Germinal center (tissue), 1 donor: Measurements from ENCODE around the gene AR.

ENCODE experiments used
- DNase-seq: peaks from one replicate; pipeline ENCODE4 v3.0.0; 2012; ENCODE audit warnings: mixed read lengths, low spot score

Gene AR

DNA sequence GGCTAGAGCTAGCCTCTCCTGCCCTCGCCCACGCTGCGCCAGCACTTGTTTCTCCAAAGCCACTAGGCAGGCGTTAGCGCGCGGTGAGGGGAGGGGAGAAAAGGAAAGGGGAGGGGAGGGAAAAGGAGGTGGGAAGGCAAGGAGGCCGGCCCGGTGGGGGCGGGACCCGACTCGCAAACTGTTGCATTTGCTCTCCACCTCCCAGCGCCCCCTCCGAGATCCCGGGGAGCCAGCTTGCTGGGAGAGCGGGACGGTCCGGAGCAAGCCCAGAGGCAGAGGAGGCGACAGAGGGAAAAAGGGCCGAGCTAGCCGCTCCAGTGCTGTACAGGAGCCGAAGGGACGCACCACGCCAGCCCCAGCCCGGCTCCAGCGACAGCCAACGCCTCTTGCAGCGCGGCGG, at the start of gene AR:
AR (plus strand) TSS at position 204 of the 400 bp plus-strand sequence. CDS start 1,126 bp downstream, outside the sequence.
- no peak for DNase-seq

DNA sequence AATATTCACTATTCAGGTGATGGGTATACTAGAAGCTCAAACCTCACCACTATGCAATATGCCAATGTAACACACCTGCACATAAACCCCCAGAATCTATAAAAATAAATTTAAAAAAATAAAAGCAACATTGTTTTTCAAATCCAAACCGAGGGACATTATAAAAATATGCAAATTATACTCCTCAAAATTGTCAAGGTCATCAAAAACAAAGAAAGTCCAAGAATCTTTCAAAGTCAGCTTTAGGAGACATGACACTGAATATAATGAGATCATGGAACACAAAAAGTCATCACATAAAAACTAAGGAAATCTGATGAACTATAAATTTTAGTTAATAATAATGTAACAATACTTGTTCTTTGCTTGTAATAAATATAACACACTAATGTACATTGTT, 43.2 kb upstream of the AR start:
- DNase-seq: no peak

- DNase-seq: no peak
Observed at GRCh38 chrX:67503004-67503403, 40.8 kb upstream of the AR start.

GRCh38 chrX:67503453-67503852, 40.4 kb upstream of the AR start:
- DNase-seq: no peak

- DNase-seq: no peak
Observed at GRCh38 chrX:67520671-67521070, 23.1 kb upstream of the AR start.

DNA sequence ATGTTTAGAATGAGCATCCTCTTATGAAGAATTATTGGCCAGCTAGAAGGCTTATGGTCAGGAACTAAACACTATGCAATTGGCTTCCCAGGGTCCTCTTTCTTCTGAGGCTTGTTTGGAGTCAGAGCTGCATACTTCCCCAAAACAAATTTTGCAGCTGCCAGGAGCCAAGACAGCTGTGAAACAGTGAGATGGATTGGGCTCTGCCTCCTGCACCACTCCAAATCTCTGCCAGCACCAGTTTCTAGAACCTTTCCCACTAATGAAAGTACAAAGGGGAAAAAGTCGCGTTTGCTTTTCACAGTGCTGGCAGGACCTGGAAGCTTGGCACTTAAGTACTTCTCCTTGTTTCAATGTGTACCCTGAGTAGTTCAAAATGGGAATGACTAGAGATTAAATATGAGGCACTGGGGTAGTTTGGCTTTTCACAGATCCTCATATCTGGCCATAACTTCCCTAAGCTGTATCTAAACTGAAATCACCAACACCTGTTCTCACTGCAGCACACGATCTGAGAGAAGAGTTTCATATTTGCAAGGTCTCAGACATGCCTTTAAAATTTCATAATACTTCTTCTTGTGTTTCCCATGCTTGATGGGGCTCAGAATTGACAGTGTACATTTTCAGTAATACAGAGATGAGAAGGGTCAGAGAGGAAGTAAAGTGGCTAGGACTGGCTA, 20.7 kb upstream of the AR start:
- DNase-seq: no peak

DNA sequence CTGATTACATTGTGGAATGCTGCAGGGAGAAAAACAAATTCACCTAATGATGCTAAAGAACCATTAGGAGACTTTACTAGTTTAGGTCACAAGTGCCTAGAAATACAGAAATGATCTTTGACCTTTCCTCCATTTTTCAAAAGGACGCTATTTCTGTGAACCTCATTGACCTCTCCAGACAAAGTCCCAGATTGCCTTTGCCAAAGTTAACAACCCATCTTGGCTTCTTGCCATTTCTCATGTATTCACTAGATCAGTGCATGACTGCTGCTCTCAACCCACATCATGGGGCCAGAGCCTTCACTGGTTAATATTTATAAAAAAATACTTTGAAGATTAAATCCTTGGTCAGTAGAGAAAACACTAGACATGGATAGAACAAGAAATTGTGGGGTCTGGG, 19.9 kb upstream of the AR start:
- DNase-seq: no peak

GRCh38 chrX:67524428-67524827, 19.4 kb upstream of the AR start:
- no peak for DNase-seq

DNA sequence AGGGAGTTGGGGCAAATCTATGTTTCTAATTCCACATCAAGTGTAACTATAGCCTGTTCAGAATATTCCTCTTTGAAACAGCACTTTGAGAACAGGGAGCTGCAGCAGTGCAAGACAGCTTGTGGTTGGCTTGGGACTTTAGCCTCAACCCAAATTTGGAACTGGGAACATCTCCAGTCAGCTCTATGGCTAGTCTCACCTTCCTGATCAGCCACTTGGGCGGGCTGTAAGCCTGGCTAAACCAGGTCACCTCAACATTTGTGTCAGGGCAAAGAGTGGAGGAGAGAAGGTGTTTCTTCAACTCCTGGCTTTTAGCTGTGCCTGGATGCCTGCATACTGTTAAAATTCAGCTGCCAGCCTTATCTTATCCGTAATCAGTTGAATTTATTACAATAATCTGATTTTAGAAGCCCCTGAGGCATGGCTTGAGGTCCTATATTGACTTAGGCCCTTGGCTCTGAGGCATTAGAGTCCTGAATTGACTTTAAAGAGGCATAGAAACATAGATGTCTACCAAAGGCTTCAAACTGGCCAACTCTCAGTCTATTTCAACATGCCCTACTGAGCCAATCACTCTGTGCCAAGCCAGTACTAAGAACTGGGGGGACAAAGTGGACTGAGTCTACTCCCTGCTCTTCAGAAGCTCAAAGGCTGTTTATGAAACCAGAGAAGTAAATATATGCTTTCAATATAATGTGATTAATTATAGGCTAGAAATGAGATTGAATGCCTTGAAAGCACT, 18.7 kb upstream of the AR start:
- no peak for DNase-seq

DNA sequence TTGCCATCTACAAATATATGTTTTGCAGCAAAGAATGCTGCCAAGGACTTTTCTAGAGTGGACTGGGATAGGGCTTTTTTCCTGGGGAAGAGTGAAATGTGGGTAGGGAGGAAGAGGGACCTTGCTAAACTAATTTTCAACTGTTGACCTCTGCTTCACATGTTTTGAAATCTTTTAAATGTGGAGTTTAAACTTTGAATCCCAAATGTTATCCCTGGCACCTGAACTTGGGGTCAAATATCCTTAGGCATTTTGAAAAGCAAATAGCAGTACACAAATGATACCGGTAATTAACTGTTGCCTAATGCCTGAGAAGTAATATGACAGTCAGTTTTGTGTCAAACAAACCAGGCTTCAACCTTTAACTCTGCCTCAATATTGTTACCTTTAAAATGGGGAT, 7.3 kb upstream of the AR start:
- no peak for DNase-seq

GRCh38 chrX:67538383-67538782, 5.4 kb upstream of the AR start:
- DNase-seq: no peak

DNA sequence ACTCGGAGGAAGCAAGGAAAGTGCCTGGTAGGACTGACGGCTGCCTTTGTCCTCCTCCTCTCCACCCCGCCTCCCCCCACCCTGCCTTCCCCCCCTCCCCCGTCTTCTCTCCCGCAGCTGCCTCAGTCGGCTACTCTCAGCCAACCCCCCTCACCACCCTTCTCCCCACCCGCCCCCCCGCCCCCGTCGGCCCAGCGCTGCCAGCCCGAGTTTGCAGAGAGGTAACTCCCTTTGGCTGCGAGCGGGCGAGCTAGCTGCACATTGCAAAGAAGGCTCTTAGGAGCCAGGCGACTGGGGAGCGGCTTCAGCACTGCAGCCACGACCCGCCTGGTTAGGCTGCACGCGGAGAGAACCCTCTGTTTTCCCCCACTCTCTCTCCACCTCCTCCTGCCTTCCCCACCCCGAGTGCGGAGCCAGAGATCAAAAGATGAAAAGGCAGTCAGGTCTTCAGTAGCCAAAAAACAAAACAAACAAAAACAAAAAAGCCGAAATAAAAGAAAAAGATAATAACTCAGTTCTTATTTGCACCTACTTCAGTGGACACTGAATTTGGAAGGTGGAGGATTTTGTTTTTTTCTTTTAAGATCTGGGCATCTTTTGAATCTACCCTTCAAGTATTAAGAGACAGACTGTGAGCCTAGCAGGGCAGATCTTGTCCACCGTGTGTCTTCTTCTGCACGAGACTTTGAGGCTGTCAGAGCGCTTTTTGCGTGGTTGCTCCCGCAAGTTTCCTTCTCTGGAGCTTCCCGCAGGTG, 637 bp downstream of the AR start:
- DNase-seq: no peak

GRCh38 chrX:67545036-67545821, 1.4 kb downstream of the AR start:
- DNase-seq: no peak

DNA sequence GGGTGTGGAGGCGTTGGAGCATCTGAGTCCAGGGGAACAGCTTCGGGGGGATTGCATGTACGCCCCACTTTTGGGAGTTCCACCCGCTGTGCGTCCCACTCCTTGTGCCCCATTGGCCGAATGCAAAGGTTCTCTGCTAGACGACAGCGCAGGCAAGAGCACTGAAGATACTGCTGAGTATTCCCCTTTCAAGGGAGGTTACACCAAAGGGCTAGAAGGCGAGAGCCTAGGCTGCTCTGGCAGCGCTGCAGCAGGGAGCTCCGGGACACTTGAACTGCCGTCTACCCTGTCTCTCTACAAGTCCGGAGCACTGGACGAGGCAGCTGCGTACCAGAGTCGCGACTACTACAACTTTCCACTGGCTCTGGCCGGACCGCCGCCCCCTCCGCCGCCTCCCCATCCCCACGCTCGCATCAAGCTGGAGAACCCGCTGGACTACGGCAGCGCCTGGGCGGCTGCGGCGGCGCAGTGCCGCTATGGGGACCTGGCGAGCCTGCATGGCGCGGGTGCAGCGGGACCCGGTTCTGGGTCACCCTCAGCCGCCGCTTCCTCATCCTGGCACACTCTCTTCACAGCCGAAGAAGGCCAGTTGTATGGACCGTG, 2.2 kb downstream of the AR start:
- DNase-seq: peak; percentile 3

- DNase-seq: no peak
Observed at GRCh38 chrX:67546496-67547423, 2.9 kb downstream of the AR start.

GRCh38 chrX:67555578-67556203, 11.9 kb downstream of the AR start:
- no peak for DNase-seq

DNA sequence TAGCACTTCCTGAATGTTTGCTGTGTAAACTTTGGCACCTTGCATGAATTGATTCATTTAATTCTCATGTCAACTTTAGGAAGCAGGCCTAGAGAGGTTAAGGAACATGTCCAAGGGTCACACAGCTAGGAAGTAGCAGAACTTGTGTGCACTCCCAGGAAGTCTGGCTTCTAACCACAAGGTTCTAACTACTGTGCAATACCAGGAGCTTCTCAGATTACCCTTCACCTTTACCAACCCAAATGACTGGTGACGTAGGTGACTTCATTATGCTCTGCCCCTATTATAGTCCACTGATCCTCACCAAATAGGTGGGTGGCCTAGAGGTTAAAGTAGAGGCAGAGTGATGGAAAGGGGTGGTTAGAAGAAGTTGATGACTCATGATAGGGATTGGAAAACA, 14.4 kb downstream of the AR start:
- DNase-seq: no peak

DNA sequence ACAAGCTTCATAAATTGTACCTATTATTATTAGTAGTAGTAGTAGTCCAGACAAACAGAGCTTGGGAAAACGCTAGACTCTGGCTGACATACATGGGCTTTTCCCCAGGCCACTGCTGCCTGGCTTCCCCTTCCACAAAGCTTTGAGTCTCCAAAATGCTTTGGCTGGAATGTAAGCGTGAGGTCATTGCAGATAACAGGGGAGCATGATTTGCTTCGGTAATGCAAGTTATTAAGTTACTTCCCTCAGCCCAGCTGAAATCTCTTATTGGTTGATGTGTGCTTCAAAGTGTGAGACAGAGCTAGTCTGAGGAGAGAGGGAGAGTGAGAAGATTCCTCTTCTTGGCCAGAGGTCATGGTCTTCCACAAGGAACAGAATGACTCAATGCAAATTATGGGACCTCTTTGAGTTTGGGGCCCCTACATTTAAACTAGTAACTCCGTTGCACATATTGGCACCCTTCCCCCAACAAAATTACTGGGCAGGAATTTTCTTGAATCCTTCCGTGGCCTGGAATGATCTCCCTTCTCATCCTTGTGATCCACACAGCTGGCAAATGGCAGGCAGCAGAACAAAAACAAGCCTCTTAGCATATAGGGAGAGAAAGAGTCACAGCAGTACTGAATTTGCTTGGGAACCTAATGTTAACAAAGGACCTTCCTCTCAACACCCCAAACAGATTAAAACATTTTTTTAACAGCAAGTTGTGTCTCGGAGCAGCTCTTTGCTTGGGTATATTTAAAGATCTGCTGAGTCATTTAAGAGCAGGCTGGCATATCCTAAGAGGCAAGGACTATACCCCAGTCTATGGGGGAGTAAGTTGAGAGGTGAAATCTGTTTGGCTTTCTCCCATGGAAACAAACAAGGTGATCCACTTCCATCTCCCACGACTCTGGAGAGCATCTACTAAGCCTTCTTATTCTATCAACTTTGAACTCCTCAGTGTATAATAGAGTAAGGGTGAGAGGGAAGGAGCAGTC, 19.9 kb downstream of the AR start:
- no peak for DNase-seq

- no peak for DNase-seq
Observed at GRCh38 chrX:67564475-67564874, 20.7 kb downstream of the AR start.
